Activated CD4-positive, alpha-beta T cell treated with anti-CD3 and anti-CD28 coated beads, Interleukin-2, amount 50 U/mL, for 48 hours (primary cell): Measurements from ENCODE around the gene AMIGO1.
"Not testable (repeated sequence)": the region's sequence is repeated elsewhere in the genome, so short reads cannot be mapped to it uniquely, and the experiment has no call there.

Experiments
- DNase-seq, 2 experiments: peaks; one replicate each; pipeline ENCODE4 v3.0.0-alpha.2; 2020

The AMIGO1 gene

DNA sequence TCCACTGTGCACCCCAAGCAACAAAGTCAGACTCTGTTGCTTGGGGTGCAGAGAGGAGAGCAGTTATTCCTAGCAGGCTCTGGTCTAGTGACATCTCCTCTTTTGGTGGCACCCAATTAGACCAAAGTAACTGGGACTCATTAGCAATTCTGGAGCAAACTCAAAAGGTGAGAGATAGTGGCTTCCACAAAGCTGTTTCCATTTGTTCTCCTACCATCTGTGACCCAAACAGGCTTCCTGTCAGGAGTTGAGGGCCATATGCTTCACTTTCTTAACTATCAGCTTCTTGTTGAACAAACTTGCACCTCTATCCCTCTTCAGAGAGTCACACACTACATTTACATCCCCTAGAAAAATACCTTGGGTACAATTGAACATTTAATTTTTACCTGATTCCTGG, 27.3 kb downstream of the AMIGO1 start:
- DNase-seq, result no peak

DNA sequence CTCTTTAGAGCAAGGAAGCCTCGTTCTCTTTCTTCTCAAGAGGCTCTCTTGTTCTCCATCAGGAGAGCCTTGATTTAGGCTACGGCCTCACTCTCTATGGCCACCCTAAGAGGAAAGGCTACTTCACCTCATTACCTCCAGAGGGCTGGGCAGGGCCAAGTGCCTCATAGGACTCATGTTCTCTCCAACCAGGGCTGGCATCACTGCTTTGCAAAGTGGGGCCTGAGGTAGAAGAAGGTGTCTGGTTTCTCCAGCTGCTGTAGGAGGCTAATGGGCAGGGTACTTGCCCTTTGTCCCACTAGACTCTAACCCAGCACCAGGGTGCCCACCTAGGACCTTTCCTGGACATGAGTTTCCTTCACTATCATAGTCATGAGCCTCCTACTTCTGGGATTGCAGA, 27.9 kb downstream of the AMIGO1 start:
- no peak for DNase-seq

DNA sequence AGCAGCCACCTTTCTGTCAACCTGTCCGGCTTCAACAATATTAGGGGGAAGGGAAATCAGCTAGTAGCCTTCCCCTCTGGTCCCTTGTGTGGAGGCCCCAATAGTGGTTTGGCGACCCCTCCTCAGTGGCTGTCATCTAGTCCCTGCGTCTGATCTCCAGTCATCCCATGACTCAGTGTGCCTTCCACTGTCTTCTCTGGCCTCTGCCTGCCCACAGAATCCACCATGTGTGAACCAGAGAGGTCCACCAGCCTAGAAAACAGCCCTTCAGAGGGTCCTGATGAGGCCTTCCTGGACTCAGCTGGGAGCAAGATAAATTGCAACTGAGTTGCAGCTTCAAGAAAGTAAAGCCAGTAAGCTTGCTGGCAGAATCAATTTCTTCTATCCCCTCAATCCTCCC, 29.6 kb downstream of the AMIGO1 start:
- no peak for DNase-seq

GRCh38 chr1:109479311-109479710, 30.2 kb downstream of the AMIGO1 start:
- no peak for DNase-seq

DNA sequence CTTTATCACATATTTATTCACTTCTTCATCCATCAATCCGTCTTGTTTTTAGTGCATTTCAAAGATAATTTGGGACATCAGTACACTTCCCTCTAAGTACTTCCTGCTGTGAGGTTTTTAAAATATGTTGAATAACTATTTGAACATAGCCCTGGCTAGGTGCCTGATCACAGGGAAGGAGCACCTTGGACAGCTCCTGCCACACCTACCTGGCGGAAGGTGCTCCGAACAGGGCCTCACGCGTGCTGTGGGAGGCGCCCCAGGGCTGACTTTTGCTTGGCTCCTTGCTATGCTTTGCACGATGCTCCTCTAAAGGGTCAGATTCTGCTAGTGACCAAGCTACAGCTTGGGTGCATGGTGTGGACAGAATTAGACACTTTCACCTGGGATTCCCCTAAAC, 30.7 kb downstream of the AMIGO1 start:
- no peak for DNase-seq

DNA sequence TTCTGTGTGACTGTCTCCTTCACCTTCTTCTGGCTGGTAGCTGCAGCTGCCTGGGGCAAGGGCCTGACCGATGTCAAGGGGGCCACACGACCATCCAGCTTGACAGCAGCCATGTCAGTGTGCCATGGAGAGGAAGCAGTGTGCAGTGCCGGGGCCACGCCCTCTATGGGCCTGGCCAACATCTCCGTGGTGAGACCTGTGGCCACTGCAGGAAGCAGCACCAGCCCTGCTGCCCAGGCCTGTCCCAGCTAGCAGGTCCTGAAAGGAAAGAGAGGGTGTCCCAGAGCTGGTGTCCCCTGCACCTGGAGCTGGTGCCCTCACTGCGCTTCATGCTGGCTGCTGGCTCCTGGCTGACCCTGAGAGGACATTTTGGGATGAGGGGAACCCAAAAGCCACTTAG, 31.7 kb downstream of the AMIGO1 start:
- no peak for DNase-seq

- no peak for DNase-seq
These were observed 32.7 kb downstream of the AMIGO1 start for GRCh38 chr1:109476825-109477224.

GRCh38 chr1:109475261-109475660, 34.3 kb downstream of the AMIGO1 start:
- no peak for DNase-seq

GRCh38 chr1:109474697-109475096, 34.8 kb downstream of the AMIGO1 start:
- no peak for DNase-seq

DNA sequence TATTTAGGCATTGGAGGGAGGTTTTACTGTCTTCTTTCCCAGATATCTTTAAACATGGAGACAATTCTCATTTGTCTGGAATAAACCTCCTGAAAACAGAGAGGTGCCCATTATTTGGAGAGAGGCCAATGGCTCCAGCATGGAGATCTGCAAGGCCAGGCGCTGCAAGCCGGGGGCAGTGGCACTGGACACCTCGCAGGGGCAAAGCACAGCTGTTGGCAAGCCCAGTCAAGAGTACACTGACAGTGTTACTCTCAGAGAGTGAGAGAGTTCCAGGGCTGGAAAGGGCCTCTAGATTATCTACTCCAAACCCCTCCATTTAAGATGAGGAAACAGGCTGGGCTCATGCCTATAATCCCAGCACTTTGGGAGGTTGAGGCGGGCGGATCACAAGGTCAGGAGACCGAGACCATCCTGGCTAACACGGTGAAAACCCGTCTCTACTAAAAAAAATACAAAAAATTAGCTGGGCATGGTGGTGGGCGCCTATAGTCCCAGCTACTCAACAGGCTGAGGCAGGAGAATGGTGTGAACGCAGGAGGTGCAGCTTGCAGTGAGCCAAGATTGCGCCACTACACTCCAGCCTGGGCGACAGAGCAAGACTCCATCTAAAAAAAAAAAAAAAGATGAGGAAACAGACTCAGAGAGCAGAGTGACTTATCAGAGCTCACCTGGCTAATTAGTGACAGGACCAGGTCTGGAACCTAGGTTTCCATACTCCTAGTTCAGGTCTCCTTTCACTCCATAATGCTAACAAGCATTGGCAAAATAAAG, 36.1 kb downstream of the AMIGO1 start:
- DNase-seq, result not testable (repeated sequence)

DNA sequence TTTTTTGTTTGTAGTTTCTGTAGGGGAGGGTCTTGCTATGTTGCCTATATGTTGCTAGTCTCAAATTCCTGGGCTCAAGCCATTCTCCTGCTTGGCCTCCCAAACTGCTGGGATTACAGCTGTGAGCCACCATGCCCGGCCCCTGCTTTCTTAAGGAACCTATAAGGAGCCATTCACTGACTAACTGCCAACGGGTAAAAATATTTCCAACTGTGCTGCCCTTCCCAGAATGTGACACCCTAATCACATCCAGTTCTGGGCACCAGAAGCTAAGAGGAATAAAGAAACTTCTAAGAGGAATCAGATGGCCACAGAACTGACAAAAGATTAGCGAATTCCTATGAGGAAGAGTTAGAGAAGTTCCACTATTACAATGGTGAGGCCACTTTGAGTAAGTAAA, 36.7 kb downstream of the AMIGO1 start:
- no peak for DNase-seq

DNA sequence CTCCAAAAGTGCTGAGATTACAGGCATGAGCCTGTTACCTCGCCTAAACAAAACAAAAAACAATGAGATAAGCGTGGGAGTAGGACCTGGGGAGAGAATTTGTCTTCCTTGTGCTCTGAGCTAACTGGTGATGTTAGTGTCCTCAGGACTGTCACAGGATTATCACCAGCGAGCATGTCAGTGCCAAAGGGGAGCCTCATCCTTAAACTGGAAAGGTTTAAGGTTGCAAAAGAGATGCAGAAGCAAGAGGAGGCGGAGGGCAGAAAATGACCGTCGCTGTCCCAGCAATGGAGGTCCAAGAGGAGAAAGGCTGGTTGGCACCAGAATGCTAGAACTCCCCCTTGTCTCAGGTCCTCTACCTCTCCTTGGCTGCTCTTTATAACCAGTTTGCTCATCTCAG, 39.3 kb downstream of the AMIGO1 start:
- no peak for DNase-seq

GRCh38 chr1:109468903-109469302, 40.6 kb downstream of the AMIGO1 start:
- DNase-seq, result no peak

DNA sequence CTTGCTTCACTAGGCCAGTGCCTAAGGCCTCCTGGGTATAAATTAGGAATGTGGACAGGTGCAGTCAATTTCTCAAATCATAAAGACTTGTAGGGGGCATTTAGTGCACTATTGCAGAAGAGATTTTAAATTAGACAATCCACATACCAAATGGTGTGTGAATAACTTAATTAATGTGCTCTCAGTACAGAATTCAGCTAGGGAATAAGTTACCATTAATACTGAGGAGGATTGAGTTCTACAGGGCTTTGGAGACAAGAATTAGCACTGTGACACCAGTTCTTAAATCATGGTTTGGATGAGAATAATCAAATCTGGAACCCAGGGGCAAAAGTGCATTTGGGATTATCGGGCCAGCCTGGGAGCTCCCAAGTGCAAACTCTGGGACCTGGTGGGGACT, 41.5 kb downstream of the AMIGO1 start:
- no peak for DNase-seq

DNA sequence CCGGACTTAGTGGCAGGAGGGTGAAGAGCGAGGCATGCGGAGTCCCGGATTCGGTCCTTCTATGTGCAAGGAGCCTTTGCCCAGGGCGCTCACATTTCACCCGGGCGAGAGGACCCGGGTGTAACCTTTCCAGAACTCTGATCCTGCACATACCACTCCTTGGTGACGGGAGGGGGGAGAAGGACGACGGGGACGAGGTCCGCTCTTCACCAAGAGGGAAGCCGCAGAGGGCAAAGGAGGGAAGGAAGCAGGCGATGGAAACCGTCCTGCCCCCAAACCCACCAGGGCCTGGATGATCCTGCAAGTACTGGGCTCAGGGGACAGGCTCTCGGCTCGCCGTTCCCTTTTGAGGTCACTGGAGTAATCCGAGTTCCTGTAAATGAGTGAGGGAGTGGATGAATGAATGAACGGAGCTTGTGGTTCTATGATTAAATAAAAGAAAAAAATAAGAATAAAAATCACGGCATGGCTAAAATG, 42.2 kb downstream of the AMIGO1 start:
- no peak for DNase-seq

- peak in 1 of 2 experiments; percentile 15 for DNase-seq
These were observed 42.9 kb downstream of the AMIGO1 start, which contains the start of gene SYPL2 for GRCh38 chr1:109466452-109467300. SYPL2 (plus strand) TSS chr1:109466546; CDS start chr1:109466844, 298 bp downstream.

GRCh38 chr1:109466125-109466451, 43.4 kb downstream of the AMIGO1 start:
- no peak for DNase-seq

DNA sequence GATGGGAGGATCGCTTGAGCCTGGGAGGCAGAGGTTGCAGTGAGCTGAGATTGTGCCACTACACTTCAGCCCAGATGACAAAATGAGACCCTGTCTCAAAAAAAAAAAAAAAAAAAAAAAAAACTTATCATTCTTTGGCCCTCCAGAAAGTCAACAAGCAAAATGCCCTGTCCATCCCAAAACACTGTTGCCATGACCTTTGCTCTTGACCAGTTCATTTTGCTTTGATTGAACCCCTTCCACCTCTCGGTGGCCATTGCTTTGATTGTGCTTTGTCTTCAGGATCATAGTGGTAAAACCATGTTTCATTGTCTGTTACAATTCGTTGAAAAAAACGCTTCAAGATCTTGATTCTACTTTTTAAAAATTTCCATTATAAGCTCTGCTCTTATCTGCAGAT, 51.7 kb downstream of the AMIGO1 start:
- DNase-seq, result no peak

DNA sequence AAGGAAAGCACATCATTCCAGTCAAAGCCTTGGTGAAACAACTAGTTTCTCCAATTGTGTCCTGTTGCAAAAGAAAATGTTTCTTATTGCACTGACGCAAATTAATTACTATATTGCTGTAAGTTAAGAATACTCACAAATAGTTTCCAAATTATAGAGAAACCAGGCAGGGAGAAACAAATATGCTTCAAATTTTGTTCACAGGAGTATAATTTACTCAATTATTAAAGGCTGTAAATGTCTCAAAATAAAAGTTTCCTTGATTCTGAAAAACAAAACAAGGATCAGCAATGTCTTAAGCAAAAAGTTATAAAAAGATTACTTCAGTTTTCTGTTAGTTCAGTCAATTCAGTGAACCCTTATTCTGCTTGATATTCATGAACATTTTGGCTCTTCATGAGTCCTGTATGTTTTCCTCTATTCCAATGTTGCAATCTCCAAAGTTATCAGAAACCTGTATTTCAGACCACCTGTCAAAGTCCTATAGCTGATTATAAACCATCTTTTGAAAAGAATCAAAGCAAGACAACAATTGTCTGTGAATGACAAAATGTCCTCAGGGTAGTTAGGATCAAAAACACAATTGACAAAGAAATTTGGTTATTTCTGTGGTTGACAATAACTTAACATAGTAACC, 54.9 kb downstream of the AMIGO1 start:
- DNase-seq, result no peak
